ENCODE data around the gene DAW1. TPM values are rescaled to one million over a fixed set of nuclear protein-coding genes. Genes with fewer than 3 reads are reported as not detected.
A peak's percentile ranks its signal among the peaks of the same experiment; 100 is the strongest.

DAW1 gene
- total RNA-seq, 1 donor: under 0.01 TPM

GRCh38 chr2:227881866-227882517, 10.6 kb downstream of the DAW1 start:
- Histone ChIP-seq H4K20me1 (ENCODE audit: insufficient read depth, low read length) (no peaks in the 10 kb centered on the region), H3K4me3 (ENCODE audit: insufficient read depth, low read length) (no peak overlapping the region), H3K79me2 (ENCODE audit: insufficient read depth, low read length) (no peaks in the 10 kb centered on the region), H3K9me3 (ENCODE audit: low read depth, low read length) (no peaks in the 10 kb centered on the region), H3K27me3 (ENCODE audit: insufficient read depth, low read length) (no peaks in the 10 kb centered on the region), H3K36me3 (ENCODE audit: insufficient read depth, low read length) (no peaks in the 10 kb centered on the region), H2AFZ (ENCODE audit: low read length) (no peak overlapping the region), H3K27ac (ENCODE audit: low read depth, low read length) (no peak overlapping the region), H3K4me1 (ENCODE audit: insufficient read depth, low read length) (peaks cover 23% of the 10 kb centered on the region), H3K4me2 (ENCODE audit: insufficient read depth, low read length) (peak overlapping the region; percentile 19)
- no peak for TF ChIP-seq CTCF (IDR thresholded peaks at IDR 0.05; ENCODE audit: extremely low read depth, low read depth, low read length)
- DNase-seq (ENCODE audit: insufficient read length, low spot score, missing footprints): peak; percentile 22

- peak; percentile 96 for TF ChIP-seq CTCF (IDR thresholded peaks at IDR 0.05; ENCODE audit: extremely low read depth, low read depth, low read length)
- Histone ChIP-seq H3K36me3 (ENCODE audit: insufficient read depth, low read length) (no peaks in the 10 kb centered on the region), H4K20me1 (ENCODE audit: insufficient read depth, low read length) (no peaks in the 10 kb centered on the region), H3K4me1 (ENCODE audit: insufficient read depth, low read length) (peaks cover 15% of the 10 kb centered on the region), H3K79me2 (ENCODE audit: insufficient read depth, low read length) (no peaks in the 10 kb centered on the region), H3K4me3 (ENCODE audit: insufficient read depth, low read length) (no peak overlapping the region), H3K27ac (ENCODE audit: low read depth, low read length) (no peak overlapping the region), H3K27me3 (ENCODE audit: insufficient read depth, low read length) (no peaks in the 10 kb centered on the region), H3K9me3 (ENCODE audit: low read depth, low read length) (no peaks in the 10 kb centered on the region), H3K4me2 (ENCODE audit: insufficient read depth, low read length) (no peak overlapping the region), H2AFZ (ENCODE audit: low read length) (peak overlapping the region; percentile 79)
- DNase-seq (ENCODE audit: insufficient read length, low spot score, missing footprints): peak; percentile 77
Measured at GRCh38 chr2:227884511-227884947, 13.1 kb downstream of the DAW1 start.

GRCh38 chr2:227886149-227886548, 14.7 kb downstream of the DAW1 start:
- Histone ChIP-seq H3K4me3 (ENCODE audit: insufficient read depth, low read length) (no peak overlapping the region), H3K27ac (ENCODE audit: low read depth, low read length) (no peak overlapping the region), H3K27me3 (ENCODE audit: insufficient read depth, low read length) (no peaks in the 10 kb centered on the region), H2AFZ (ENCODE audit: low read length) (no peak overlapping the region), H3K36me3 (ENCODE audit: insufficient read depth, low read length) (no peaks in the 10 kb centered on the region), H3K4me2 (ENCODE audit: insufficient read depth, low read length) (no peak overlapping the region), H4K20me1 (ENCODE audit: insufficient read depth, low read length) (no peaks in the 10 kb centered on the region), H3K4me1 (ENCODE audit: insufficient read depth, low read length) (peaks cover 6% of the 10 kb centered on the region), H3K9me3 (ENCODE audit: low read depth, low read length) (no peaks in the 10 kb centered on the region), H3K79me2 (ENCODE audit: insufficient read depth, low read length) (no peaks in the 10 kb centered on the region)
- no peak for DNase-seq (ENCODE audit: insufficient read length, low spot score, missing footprints)
- TF ChIP-seq CTCF (IDR thresholded peaks at IDR 0.05; ENCODE audit: extremely low read depth, low read depth, low read length): no peak

- Histone ChIP-seq H3K4me2 (ENCODE audit: insufficient read depth, low read length) (no peak overlapping the region), H3K27ac (ENCODE audit: low read depth, low read length) (no peak overlapping the region), H4K20me1 (ENCODE audit: insufficient read depth, low read length) (no peaks in the 10 kb centered on the region), H2AFZ (ENCODE audit: low read length) (peak overlapping the region; percentile 16), H3K36me3 (ENCODE audit: insufficient read depth, low read length) (no peaks in the 10 kb centered on the region), H3K4me3 (ENCODE audit: insufficient read depth, low read length) (no peak overlapping the region), H3K9me3 (ENCODE audit: low read depth, low read length) (no peaks in the 10 kb centered on the region), H3K27me3 (ENCODE audit: insufficient read depth, low read length) (no peaks in the 10 kb centered on the region), H3K79me2 (ENCODE audit: insufficient read depth, low read length) (no peaks in the 10 kb centered on the region), H3K4me1 (ENCODE audit: insufficient read depth, low read length) (no peaks in the 10 kb centered on the region)
- DNase-seq (ENCODE audit: insufficient read length, low spot score, missing footprints): peak; percentile 2
- TF ChIP-seq CTCF (IDR thresholded peaks at IDR 0.05; ENCODE audit: extremely low read depth, low read depth, low read length): no peak
Measured at GRCh38 chr2:227888289-227888688, 16.9 kb downstream of the DAW1 start.

All from osteoblast (primary cell).